Retinal pigment epithelial cell (primary cell): ENCODE data around the gene PAOX.

ENCODE experiments used
- DNase-seq: peaks from one replicate; pipeline ENCODE4 v3.0.0-alpha.2; 2010; ENCODE audit warnings: low read depth
- H3K4me3 ChIP-seq: 2 replicates; pipeline ENCODE4 v1.5.1; 2011; ENCODE audit warnings: mild to moderate bottlenecking, low read length, control low read depth, moderate library complexity
- CTCF ChIP-seq: conservative IDR thresholded peaks from 2 replicates; pipeline ENCODE4 v1.5.1; 2011; ENCODE audit warnings: low read depth, low read length, control low read depth, inconsistent platforms

Gene PAOX

GRCh38 chr10:133355266-133355665, 23.8 kb upstream of the PAOX start:
- no peak for TF ChIP-seq CTCF
- H3K4me3 ChIP-seq: no peak overlapping the region
- DNase-seq: no peak

DNA sequence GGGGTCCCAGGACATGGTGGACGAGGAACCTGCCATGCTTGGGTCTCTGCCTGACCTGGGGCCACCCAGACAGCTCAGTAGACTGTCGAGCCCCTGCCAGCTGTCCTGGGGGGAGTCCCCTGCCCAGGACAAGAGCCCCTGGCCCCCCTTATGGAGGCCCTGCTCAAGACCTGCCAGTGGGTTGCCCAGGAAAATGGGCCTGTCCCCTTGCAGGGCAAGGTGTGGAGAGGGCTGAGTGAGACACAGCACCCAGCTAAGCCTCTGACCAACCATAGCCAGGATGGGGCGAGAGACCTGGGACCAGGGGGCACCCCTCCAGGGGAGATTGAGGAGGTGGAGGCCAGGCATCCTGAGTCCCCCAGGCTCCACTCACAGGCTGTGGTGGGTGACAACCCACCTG, 23.1 kb upstream of the PAOX start:
- H3K4me3 ChIP-seq: no peak overlapping the region
- TF ChIP-seq CTCF: no peak
- DNase-seq: no peak

- no peak for TF ChIP-seq CTCF
- peak overlapping the region; percentile 36 for H3K4me3 ChIP-seq
- DNase-seq: no peak
Observed at GRCh38 chr10:133356549-133357284, 22.3 kb upstream of the PAOX start.

- DNase-seq: no peak
- peak within 1 kb of the TSS; percentile 38 for H3K4me3 ChIP-seq
- TF ChIP-seq CTCF: no peak
Observed at GRCh38 chr10:133357285-133358161, 21.5 kb upstream of the PAOX start, which contains the start of gene FUOM. Gene FUOM (minus strand): TSS chr10:133358019. CDS start chr10:133358007, 12 bp downstream.

DNA sequence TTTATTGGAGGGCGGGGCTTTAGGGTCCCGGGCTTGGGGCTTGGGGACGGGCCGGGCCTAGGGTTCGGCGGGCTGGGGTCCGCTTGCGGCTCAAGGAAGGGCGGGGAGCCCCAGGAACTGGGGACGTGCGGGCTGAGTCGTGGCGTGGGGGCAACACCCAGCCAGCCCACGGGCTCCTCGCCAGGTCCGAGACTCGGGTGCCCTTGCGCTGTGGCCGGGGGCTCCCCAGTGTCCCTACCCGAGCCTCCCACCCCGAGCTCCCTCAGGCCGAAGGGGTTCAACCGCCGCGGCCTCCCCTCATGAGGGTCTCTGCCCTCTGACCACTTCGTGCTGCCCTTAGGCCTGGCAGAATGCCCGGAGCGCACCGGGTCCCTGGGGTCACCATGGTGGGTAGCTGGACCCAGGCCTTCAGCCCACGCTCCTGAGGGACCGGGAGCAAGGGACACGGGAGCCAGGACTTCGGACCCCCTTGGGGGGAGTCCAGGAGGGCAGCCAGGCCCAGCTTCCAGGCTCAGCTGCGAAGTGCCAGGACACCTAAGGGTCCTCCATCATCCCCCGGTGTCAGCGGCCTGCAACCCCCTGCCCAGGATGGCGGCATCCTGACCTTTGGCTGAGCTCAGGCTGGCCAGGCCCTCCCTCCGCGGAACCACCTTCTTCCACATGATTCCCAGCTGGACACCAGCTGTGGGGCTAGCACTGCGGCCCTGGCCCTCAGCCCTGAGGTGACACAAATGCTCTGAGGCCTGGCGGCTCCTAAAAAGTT, 20.7 kb upstream of the PAOX start:
- H3K4me3 ChIP-seq: no peak overlapping the region
- DNase-seq: no peak
- no peak for TF ChIP-seq CTCF

DNA sequence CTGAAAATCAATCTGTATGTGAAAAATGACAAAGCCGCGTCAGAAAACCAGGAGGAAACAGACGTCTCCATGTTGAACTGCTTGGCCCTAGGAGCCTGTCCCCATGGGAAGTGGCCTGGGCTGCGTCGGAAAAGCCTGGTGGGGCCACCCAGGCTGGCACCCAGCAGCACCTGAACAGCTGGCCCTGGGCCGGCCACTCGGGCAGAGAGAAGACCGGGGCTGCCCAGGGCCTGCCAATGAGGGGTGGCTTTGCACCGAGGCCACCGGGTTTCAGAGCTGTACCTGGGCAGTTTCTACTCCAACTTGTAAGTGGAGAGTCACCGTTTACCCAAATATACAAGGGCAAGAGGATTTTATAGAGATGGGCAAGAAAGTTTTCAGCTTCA, 20.1 kb upstream of the PAOX start:
- no peak for DNase-seq
- no peak overlapping the region for H3K4me3 ChIP-seq
- TF ChIP-seq CTCF: no peak
